WTC11 (cell line): Measurements from ENCODE around the gene PIEZO1.

Experiments used
- ATF1 ChIP-seq: sonication (generic); formaldehyde crosslinking; IDR thresholded peaks from 2 replicates; pipeline ENCODE4 v1.8.1; 2023; ENCODE audit warnings: mild to moderate bottlenecking, moderate library complexity, missing genetic modification reagents
- CBFB ChIP-seq: sonication (generic); formaldehyde crosslinking; IDR thresholded peaks from 2 replicates; pipeline ENCODE4 v1.8.1; 2022; ENCODE audit warnings: mild to moderate bottlenecking, low read depth, missing genetic modification reagents
- FOXJ3 ChIP-seq: sonication (generic); formaldehyde crosslinking; IDR thresholded peaks from 2 replicates; pipeline ENCODE4 v1.9.0; 2021; ENCODE audit warnings: missing genetic modification reagents, mild to moderate bottlenecking, borderline replicate concordance
- NFYB ChIP-seq: sonication (generic); formaldehyde crosslinking; conservative IDR thresholded peaks from 2 replicates; pipeline ENCODE4 v1.8.0; 2022; ENCODE audit warnings: low read depth, missing genetic modification reagents
- TF ChIP-seq, protein P1 (sequence below): fragments of 200-600 bp; IDR thresholded peaks from 2 replicates; pipeline ENCODE4 v1.8.0; 2022; ENCODE audit warnings: antibody characterized with exemption
- TF ChIP-seq, protein P2 (sequence below): sonication (generic); formaldehyde crosslinking; IDR thresholded peaks from 2 replicates; pipeline ENCODE4 v1.8.1; 2023; ENCODE audit warnings: mild to moderate bottlenecking, missing genetic modification reagents, moderate library complexity
- TF ChIP-seq, protein P3 (sequence below): fragments of 250-450 bp; sonication (Bioruptor Pico); conservative IDR thresholded peaks from 2 replicates; pipeline ENCODE4 v1.9.0; 2021; ENCODE audit warnings: mild to moderate bottlenecking
- TF ChIP-seq, protein P4 (sequence below): sonication (generic); formaldehyde crosslinking; IDR thresholded peaks from 2 replicates; pipeline ENCODE4 v1.8.1; 2023; ENCODE audit warnings: mild to moderate bottlenecking, moderate library complexity, missing genetic modification reagents

DNA sequence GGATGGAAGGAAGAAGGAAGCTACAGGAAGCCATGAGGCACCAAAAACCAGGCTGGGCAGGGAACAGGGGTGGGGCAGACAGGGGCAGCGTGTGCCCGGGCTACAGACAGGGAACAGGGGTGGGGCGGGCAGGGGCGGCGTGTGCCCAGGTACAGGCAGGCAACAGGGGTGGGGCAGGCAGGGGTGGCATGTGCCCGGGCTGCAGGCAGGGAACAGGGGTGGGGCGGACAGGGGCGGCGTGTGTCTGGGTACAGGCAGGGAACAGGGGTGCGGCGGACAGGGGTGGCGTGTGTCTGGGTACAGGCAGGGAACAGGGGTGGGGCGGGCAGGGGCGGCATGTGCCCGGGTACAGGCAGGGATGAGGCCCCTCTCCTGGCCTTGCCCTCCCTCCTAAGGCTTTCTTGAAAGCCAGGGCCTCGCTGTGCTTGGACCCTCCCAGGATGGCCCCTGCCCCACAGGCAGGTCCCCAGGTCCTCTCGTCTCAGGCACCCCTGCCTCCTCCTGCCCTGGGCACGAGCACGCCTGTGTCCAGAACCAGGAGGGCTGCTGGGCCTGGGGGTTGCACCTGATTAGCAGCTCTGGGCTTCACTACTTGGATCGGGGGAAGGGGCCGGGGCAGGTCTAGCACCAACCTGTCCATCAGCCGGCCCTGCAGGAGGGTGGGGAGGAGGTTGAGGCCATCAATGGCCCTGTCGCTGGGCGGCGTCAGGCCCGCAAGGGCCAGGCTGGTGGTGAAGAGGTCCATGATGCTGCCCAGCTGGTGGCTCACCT lies 41.2 kb upstream of the PIEZO1 start:
- TF ChIP-seq ATF1 (CRISPR knock-in tag), result no peak
- TF ChIP-seq, protein P1, sequence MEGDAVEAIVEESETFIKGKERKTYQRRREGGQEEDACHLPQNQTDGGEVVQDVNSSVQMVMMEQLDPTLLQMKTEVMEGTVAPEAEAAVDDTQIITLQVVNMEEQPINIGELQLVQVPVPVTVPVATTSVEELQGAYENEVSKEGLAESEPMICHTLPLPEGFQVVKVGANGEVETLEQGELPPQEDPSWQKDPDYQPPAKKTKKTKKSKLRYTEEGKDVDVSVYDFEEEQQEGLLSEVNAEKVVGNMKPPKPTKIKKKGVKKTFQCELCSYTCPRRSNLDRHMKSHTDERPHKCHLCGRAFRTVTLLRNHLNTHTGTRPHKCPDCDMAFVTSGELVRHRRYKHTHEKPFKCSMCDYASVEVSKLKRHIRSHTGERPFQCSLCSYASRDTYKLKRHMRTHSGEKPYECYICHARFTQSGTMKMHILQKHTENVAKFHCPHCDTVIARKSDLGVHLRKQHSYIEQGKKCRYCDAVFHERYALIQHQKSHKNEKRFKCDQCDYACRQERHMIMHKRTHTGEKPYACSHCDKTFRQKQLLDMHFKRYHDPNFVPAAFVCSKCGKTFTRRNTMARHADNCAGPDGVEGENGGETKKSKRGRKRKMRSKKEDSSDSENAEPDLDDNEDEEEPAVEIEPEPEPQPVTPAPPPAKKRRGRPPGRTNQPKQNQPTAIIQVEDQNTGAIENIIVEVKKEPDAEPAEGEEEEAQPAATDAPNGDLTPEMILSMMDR, result no peak
- TF ChIP-seq, protein P2, sequence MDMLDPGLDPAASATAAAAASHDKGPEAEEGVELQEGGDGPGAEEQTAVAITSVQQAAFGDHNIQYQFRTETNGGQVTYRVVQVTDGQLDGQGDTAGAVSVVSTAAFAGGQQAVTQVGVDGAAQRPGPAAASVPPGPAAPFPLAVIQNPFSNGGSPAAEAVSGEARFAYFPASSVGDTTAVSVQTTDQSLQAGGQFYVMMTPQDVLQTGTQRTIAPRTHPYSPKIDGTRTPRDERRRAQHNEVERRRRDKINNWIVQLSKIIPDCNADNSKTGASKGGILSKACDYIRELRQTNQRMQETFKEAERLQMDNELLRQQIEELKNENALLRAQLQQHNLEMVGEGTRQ (CRISPR knock-in tag), result no peak
- no peak for TF ChIP-seq NFYB
- TF ChIP-seq, protein P3, sequence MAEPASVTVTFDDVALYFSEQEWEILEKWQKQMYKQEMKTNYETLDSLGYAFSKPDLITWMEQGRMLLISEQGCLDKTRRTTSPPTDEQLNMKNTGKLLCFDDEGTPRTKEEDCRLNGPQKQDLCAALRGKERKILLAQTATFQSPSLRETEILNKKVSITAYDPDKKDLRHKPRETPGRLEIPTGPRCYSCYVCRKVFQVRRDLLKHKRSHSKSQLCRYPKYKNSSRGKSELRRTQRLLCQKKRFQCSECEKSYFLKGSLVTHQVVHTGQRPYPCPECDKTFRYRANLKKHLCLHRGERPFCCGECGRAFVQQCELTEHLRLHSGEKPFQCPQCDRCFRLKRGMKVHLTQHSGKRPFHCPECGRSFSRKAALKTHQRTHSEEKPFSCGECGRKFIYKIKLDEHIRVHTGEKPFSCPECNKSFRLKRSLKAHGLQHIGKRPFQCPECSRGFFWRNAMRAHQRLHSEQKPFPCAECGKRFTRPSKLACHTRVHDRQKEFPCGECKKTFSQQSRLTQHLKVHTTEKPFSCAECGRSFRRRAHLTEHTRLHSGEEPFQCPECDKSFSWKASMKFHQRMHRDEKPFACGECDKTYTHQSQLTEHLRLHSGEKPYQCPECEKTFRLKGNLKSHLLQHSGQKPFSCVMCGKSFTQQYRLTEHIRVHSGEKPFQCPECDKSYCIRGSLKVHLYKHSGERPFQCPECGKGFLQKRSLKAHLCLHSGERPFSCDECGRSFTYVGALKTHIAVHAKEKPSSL (CRISPR knock-in tag), result no peak
- TF ChIP-seq FOXJ3 (CRISPR knock-in tag), result no peak
- TF ChIP-seq, protein P4, sequence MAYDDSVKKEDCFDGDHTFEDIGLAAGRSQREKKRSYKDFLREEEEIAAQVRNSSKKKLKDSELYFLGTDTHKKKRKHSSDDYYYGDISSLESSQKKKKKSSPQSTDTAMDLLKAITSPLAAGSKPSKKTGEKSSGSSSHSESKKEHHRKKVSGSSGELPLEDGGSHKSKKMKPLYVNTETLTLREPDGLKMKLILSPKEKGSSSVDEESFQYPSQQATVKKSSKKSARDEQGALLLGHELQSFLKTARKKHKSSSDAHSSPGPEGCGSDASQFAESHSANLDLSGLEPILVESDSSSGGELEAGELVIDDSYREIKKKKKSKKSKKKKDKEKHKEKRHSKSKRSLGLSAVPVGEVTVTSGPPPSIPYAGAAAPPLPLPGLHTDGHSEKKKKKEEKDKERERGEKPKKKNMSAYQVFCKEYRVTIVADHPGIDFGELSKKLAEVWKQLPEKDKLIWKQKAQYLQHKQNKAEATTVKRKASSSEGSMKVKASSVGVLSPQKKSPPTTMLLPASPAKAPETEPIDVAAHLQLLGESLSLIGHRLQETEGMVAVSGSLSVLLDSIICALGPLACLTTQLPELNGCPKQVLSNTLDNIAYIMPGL (CRISPR knock-in tag), result no peak
- TF ChIP-seq CBFB, result no peak
